ENCODE measurements around the gene OGA. TPM values are rescaled to one million over a fixed set of nuclear protein-coding genes. Genes with fewer than 3 reads are reported as not detected.

OGA gene
- total and polyA plus RNA-seq, 2 donors (not counting 3 experiments of a cell fraction or from before 2014, with no cell fraction given), result 30.8 to 118 TPM

DNA sequence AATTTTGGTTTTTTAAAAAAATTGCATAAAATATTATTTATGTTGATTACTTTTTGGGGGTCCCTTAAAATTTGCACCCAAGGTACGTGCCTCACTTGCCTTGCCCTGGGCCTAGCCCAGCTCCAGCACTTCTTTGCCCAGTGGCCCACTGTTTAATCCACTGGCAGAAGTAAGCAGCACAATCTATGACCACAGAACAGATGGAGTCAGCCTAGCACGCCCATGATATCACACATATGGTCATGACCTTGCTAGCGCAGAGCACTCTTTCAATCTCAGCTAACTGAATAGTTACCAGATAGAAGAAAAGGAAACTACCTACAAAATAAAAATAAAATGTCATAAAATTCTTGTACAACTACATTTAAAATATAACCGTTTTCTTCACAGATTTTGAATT is 5.6 kb downstream of the OGA start:
- no peaks in the 10 kb centered on the region for H3K9me3 ChIP-seq (replicated peaks; ENCODE audit: control insufficient read depth, insufficient read depth, low read length)
- intact Hi-C loops (cut with micrococcal nuclease), result no loop called here
- no peak overlapping the region for H3K4me2 ChIP-seq (ENCODE audit: insufficient read depth, low read length)
- BruUV-seq (replicated peaks), result no TSS peak
- no peak overlapping the region for H3K4me3 ChIP-seq (replicated peaks in 1 of 3; ENCODE audit: insufficient read depth in 1 of 3, low read depth in 1 of 3, low read length in 3 of 3)
- ChIA-PET POLR2A (interaction anchor here (0.9 kb wide), 1 partner anchor 34 kb away, joined by 4 read pairs; no protein-coding TSS in a partner anchor), CTCF (interaction anchor here (1.1 to 2.1 kb wide), 3 partner anchors 8 to 197 kb away, joined by 3 to 8 read pairs (median 4); no protein-coding TSS in a partner anchor)
- peaks cover 11% of the 10 kb centered on the region for H3K4me1 ChIP-seq (ENCODE audit: control insufficient read depth, extremely low read depth, insufficient read depth, low read length)
- H3K9me1 ChIP-seq (replicated peaks; ENCODE audit: control insufficient read depth, extremely low read depth, insufficient read depth, low read length), result no peaks in the 10 kb centered on the region
- peaks cover 85% of the 10 kb centered on the region for H3K79me2 ChIP-seq (ENCODE audit: control insufficient read depth, insufficient read depth, low read length)
- no peak overlapping the region for H3K9ac ChIP-seq (replicated peaks; ENCODE audit: extremely low read depth, insufficient read depth, low read length)
- H2AFZ ChIP-seq (ENCODE audit: low read depth, low read length), result no peak overlapping the region
- FAIRE-seq (no peak), DNase-seq (ENCODE audit: low read depth, low spot score) (no peak)
- dilution Hi-C loops (cut with MboI; ENCODE audit: extremely low pct_ligation_motif_present, low sequenced_read_pairs), result no loop called here
- no peaks in the 10 kb centered on the region for H3K27me3 ChIP-seq (ENCODE audit: control insufficient read depth in 2 of 2, insufficient read depth in 2 of 2, low read length in 2 of 2)
- H3K27ac ChIP-seq (ENCODE audit: insufficient read depth, low read depth, low read length), result no peak overlapping the region
- H4K20me1 ChIP-seq (replicated peaks; ENCODE audit: control insufficient read depth, extremely low read depth, insufficient read depth, low read length), result peaks cover 36% of the 10 kb centered on the region
- H3K36me3 ChIP-seq (ENCODE audit: control insufficient read depth in 2 of 2, extremely low read depth in 1 of 2, insufficient read depth in 2 of 2, low read length in 2 of 2), result peaks cover 11 to 16% of the 10 kb centered on the region in 2 experiments
- TF ChIP-seq EZH2 (IDR thresholded peaks at IDR 0.05; ENCODE audit: borderline replicate concordance, low read depth, low read length, severe bottlenecking) (no peak), POLR2A (IDR thresholded peaks at IDR 0.05; ENCODE audit: low read depth, low read length) (no peak), FOS (IDR thresholded peaks at IDR 0.05; ENCODE audit: borderline replicate concordance, insufficient read depth, low read length) (no peak), GATA2 (IDR thresholded peaks at IDR 0.05; ENCODE audit: insufficient read depth, insufficient read length, low read depth, low read length) (no peak), JUN (IDR thresholded peaks at IDR 0.05; ENCODE audit: borderline replicate concordance, insufficient read depth, insufficient read length, low read depth) (no peak), MYC (IDR thresholded peaks at IDR 0.05; ENCODE audit: low read depth, low read length) (no peak), POLR2AphosphoS5 (IDR thresholded peaks at IDR 0.05; ENCODE audit: insufficient read depth, low read depth, low read length) (no peak)
- TF ChIP-seq, protein P1, sequence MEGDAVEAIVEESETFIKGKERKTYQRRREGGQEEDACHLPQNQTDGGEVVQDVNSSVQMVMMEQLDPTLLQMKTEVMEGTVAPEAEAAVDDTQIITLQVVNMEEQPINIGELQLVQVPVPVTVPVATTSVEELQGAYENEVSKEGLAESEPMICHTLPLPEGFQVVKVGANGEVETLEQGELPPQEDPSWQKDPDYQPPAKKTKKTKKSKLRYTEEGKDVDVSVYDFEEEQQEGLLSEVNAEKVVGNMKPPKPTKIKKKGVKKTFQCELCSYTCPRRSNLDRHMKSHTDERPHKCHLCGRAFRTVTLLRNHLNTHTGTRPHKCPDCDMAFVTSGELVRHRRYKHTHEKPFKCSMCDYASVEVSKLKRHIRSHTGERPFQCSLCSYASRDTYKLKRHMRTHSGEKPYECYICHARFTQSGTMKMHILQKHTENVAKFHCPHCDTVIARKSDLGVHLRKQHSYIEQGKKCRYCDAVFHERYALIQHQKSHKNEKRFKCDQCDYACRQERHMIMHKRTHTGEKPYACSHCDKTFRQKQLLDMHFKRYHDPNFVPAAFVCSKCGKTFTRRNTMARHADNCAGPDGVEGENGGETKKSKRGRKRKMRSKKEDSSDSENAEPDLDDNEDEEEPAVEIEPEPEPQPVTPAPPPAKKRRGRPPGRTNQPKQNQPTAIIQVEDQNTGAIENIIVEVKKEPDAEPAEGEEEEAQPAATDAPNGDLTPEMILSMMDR (IDR thresholded peaks at IDR 0.05; ENCODE audit: extremely low read depth in 1 of 2, insufficient read depth in 1 of 2, low read depth in 1 of 2, low read length in 2 of 2), result no peak
- TF ChIP-seq, protein P2, sequence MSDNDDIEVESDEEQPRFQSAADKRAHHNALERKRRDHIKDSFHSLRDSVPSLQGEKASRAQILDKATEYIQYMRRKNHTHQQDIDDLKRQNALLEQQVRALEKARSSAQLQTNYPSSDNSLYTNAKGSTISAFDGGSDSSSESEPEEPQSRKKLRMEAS (IDR thresholded peaks at IDR 0.05; ENCODE audit: insufficient read depth, insufficient read length), result no peak
